Endothelial cell of umbilical vein (primary cell): ENCODE measurements around the gene CCDC91. TPM values are rescaled to one million over a fixed set of nuclear protein-coding genes. Genes with fewer than 3 reads are reported as not detected.

ENCODE experiments used
- BruUV-seq: library from RNA; stranded (reverse); fragments of 400-500 nt; replicated peaks from 2 replicates; lab custom pipeline; 2021; lab: Mats Ljungman, UMichigan
- CTCF ChIA-PET: fragments of 300-600, 350-600 bp; sonication (Branson Sonifier 250); formaldehyde crosslinking; loops from one replicate; lab custom pipeline; 2021; ENCODE audit warnings: antibody characterized with exemption, inconsistent platforms; lab: Charles Lee
- POLR2A ChIA-PET: fragments of 300-600, 350-600 bp; sonication (Branson Sonifier 250); formaldehyde crosslinking; loops from one replicate; lab custom pipeline; 2021; ENCODE audit warnings: antibody characterized with exemption, inconsistent platforms; lab: Charles Lee
- DNase-seq: peaks from one replicate; pipeline ENCODE4 v3.0.0-alpha.2; 2011; ENCODE audit warnings: low read depth, low spot score
- FAIRE-seq: peaks from 2 replicates; lab custom pipeline; 2011; peaks lifted over from hg19 to GRCh38; lab: Jason Lieb, UNC
- H2AFZ ChIP-seq: 2 replicates; pipeline ENCODE4 v1.6.0; 2012; ENCODE audit warnings: low read depth, low read length, control low read depth, inconsistent platforms
- H3K27ac ChIP-seq: 2 replicates; pipeline ENCODE4 v1.5.1; 2011; ENCODE audit warnings: low read depth, mild to moderate bottlenecking, control low read depth, low read length, moderate library complexity; ENCODE audit not compliant: insufficient read depth
- H3K27me3 ChIP-seq, 2 experiments: 2 replicates each; pipeline versions ENCODE4 v1.6.0 to v1.6.1; 2011; ENCODE audit warnings: low read length in 2 of 2, mixed read lengths in 1 of 2; ENCODE audit not compliant: control insufficient read depth in 2 of 2, insufficient read depth in 2 of 2
- H3K36me3 ChIP-seq, 2 experiments: 2 replicates in 1 of 2; 3 replicates in 1 of 2; pipeline ENCODE4 v1.5.1; 2011; ENCODE audit warnings: low read length in 2 of 2, mild to moderate bottlenecking in 1 of 2, moderate library complexity in 1 of 2; ENCODE audit not compliant: control insufficient read depth in 2 of 2, insufficient read depth in 2 of 2; ENCODE audit errors: extremely low read depth in 1 of 2
- H3K4me1 ChIP-seq: 3 replicates; pipeline ENCODE4 v1.5.1; 2011; ENCODE audit warnings: mild to moderate bottlenecking, low read length; ENCODE audit not compliant: control insufficient read depth, insufficient read depth; ENCODE audit errors: extremely low read depth
- H3K4me2 ChIP-seq: 2 replicates; pipeline ENCODE4 v1.6.1; 2011; ENCODE audit warnings: low read length, control low read depth, mixed read lengths; ENCODE audit not compliant: insufficient read depth
- H3K4me3 ChIP-seq, 3 experiments: fragments of 200-600 bp in 1 of 3; sonication (generic), shearing (Covaris generic) in 1 of 3; replicated peaks in 1 of 3; 2 replicates each; pipeline ENCODE4 v1.5.1; 2011 to 2016; ENCODE audit warnings: control low read depth in 3 of 3, low read length in 3 of 3, mild to moderate bottlenecking in 2 of 3, inconsistent platforms in 1 of 3, low read depth in 1 of 3, moderate library complexity in 1 of 3; ENCODE audit not compliant: insufficient read depth in 1 of 3
- H3K79me2 ChIP-seq: 2 replicates; pipeline ENCODE4 v1.6.0; 2012; ENCODE audit warnings: low read length, inconsistent platforms; ENCODE audit not compliant: control insufficient read depth, insufficient read depth
- H3K9ac ChIP-seq: replicated peaks from 2 replicates; pipeline ENCODE3; 2011; ENCODE audit warnings: low read length, control low read depth; ENCODE audit not compliant: insufficient read depth; ENCODE audit errors: extremely low read depth
- H3K9me1 ChIP-seq: replicated peaks from 3 replicates; pipeline ENCODE4 v1.6.0; 2011; ENCODE audit warnings: mild to moderate bottlenecking, low read length; ENCODE audit not compliant: control insufficient read depth, insufficient read depth; ENCODE audit errors: extremely low read depth
- H3K9me3 ChIP-seq: replicated peaks from 2 replicates; pipeline ENCODE4 v1.5.1; 2012; ENCODE audit warnings: low read length, inconsistent platforms; ENCODE audit not compliant: control insufficient read depth, insufficient read depth
- H4K20me1 ChIP-seq: replicated peaks from 2 replicates; pipeline ENCODE3; 2011; ENCODE audit warnings: mild to moderate bottlenecking, low read length; ENCODE audit not compliant: control insufficient read depth, insufficient read depth; ENCODE audit errors: extremely low read depth
- CTCF ChIP-seq, 2 donors: IDR thresholded peaks; 1 replicate in 1 of 2; 2 replicates in 1 of 2; pipeline ENCODE4 v1.5.1; 2011; ENCODE audit warnings: low read length in 2 of 2, mild to moderate bottlenecking in 2 of 2, moderate library complexity in 2 of 2, control low read depth in 1 of 2, inconsistent platforms in 1 of 2, low read depth in 1 of 2; ENCODE audit not compliant: insufficient read depth in 1 of 2; ENCODE audit errors: extremely low read depth in 1 of 2
- EZH2 ChIP-seq: IDR thresholded peaks from 2 replicates; pipeline ENCODE4 v1.6.1; 2012; ENCODE audit warnings: borderline replicate concordance, low read depth, mild to moderate bottlenecking, moderate library complexity, low read length, inconsistent platforms; ENCODE audit not compliant: severe bottlenecking
- POLR2A ChIP-seq: IDR thresholded peaks from 2 replicates; pipeline ENCODE4 v1.6.1; 2012; ENCODE audit warnings: low read depth, mild to moderate bottlenecking, control low read depth, low read length
- dilution Hi-C: fragments of 300-500 bp; cut with MboI; formaldehyde crosslinking; loops from one replicate; pipeline ENCODE4 v1.15.0; 2019; ENCODE audit warnings: low sequenced_read_pairs; ENCODE audit not compliant: extremely low pct_ligation_motif_present
- intact Hi-C: fragments of 100-400 bp; cut with micrococcal nuclease; formaldehyde crosslinking; loops from one replicate; pipeline ENCODE4 v1.10.0; 2022
- polyA plus RNA-seq, 4 experiments: library from polyadenylated mRNA; depleted of rRNA in 3 of 4; stranded (reverse) in 3 of 4; unstranded in 1 of 4; fragments of >200 nt; gene quantifications; 2 replicates each; pipeline versions ENCODE4 v1.2.1 to v1.2.3, GENCODE V29; 2011 to 2012; ENCODE audit warnings: missing spikeins in 1 of 4
- total RNA-seq: library from RNA; stranded (reverse); gene quantifications from 2 replicates; pipeline ENCODE4 v1.2.3, GENCODE V29; 2021

Gene CCDC91
- total and polyA plus RNA-seq, 2 donors (not counting 3 experiments of a cell fraction or from before 2014, with no cell fraction given), result 3.8 to 10.5 TPM

- no peaks in the 10 kb centered on the region for H3K9me1 ChIP-seq
- H3K27me3 ChIP-seq, result no peaks in the 10 kb centered on the region
- CTCF ChIA-PET, result interaction anchor here (0.6 to 4.0 kb wide), 13 partner anchors 13 to 700 kb away, joined by 3 to 31 read pairs (median 5); partner anchors contain the start of genes KLHL42 and MANSC4
- H3K4me1 ChIP-seq, result no peaks in the 10 kb centered on the region
- no peaks in the 10 kb centered on the region for H3K9me3 ChIP-seq
- dilution Hi-C loops, result no loop called here
- no peak overlapping the region for H3K9ac ChIP-seq
- H3K4me2 ChIP-seq, result no peak overlapping the region
- POLR2A ChIA-PET, result no interaction called here
- no peaks in the 10 kb centered on the region for H4K20me1 ChIP-seq
- H3K79me2 ChIP-seq, result no peaks in the 10 kb centered on the region
- intact Hi-C loops, result loop anchor here (1.0 kb wide), 5 partner anchors 203 to 827 kb away; no protein-coding TSS in a partner anchor
- DNase-seq (peak; percentile 73), FAIRE-seq (peak; percentile 75)
- TF ChIP-seq CTCF (IDR thresholded peaks at IDR 0.05; ENCODE audit: extremely low read depth in 1 of 2, insufficient read depth in 1 of 2, low read depth in 1 of 2, low read length in 2 of 2) (peak; percentile 56 to 62), EZH2 (no peak)
- H3K36me3 ChIP-seq, result no peaks in the 10 kb centered on the region
- H3K27ac ChIP-seq, result no peak overlapping the region
- no peak overlapping the region for H2AFZ ChIP-seq
- H3K4me3 ChIP-seq, result no peak overlapping the region
- no TSS peak for BruUV-seq
These were observed 17.7 kb upstream of the CCDC91 start for GRCh38 chr12:28172434-28173030.

GRCh38 chr12:28173440-28173839, 16.8 kb upstream of the CCDC91 start:
- Histone ChIP-seq H3K4me1 (no peaks in the 10 kb centered on the region), H3K27me3 (no peaks in the 10 kb centered on the region), H3K4me3 (no peak overlapping the region), H3K27ac (no peak overlapping the region), H3K36me3 (no peaks in the 10 kb centered on the region), H3K9me3 (no peaks in the 10 kb centered on the region), H4K20me1 (no peaks in the 10 kb centered on the region), H3K9ac (no peak overlapping the region), H3K4me2 (no peak overlapping the region), H3K9me1 (no peaks in the 10 kb centered on the region), H2AFZ (no peak overlapping the region), H3K79me2 (no peaks in the 10 kb centered on the region)
- DNase-seq (no peak), FAIRE-seq (no peak)
- no peak for TF ChIP-seq POLR2A
- ChIA-PET CTCF (interaction anchor here (0.7 to 4.0 kb wide), 10 partner anchors 13 to 699 kb away, joined by 3 to 31 read pairs (median 6); no protein-coding TSS in a partner anchor), POLR2A (no interaction called here)
- dilution Hi-C loops, result no loop called here
- BruUV-seq, result no TSS peak
- intact Hi-C loops, result no loop called here
